Measurements from ENCODE around the gene QSOX2.

QSOX2 gene

DNA sequence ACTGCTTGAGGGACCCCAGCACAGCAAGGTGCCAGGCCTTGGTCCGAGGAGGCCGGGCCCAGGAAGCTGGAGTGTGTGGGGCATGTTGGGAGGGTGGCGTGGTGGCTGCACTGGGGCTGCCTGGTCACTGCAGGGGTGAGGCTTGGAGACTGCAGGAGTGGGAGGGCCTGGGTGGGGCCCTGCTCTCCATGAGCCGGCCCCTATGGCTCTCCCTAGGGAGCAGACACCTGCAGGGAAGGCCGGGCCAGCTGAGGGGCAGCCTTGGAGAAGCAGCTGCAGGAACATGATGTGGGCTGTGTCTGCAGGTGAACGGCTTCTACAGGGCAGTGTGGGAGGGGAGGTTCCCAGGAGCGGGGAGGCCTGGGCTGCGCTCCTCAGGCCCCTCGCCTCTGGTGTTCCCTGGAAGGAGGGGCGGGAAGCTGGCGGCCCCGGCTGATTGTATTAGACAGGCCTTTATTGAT, 85.2 kb downstream of the QSOX2 start:
- Histone ChIP-seq H3K4me3 (ENCODE audit: low read depth, low read length) (no peak overlapping the region), H3K27me3 (ENCODE audit: insufficient read depth, low read depth, severe bottlenecking) (no peaks in the 10 kb centered on the region), H3K36me3 (no peaks in the 10 kb centered on the region), H3K9me3 (ENCODE audit: severe bottlenecking) (no peaks in the 10 kb centered on the region), H3K27ac (peak overlapping the region; percentile 86)
- peak; percentile 86 for DNase-seq
- TF ChIP-seq, protein P1, sequence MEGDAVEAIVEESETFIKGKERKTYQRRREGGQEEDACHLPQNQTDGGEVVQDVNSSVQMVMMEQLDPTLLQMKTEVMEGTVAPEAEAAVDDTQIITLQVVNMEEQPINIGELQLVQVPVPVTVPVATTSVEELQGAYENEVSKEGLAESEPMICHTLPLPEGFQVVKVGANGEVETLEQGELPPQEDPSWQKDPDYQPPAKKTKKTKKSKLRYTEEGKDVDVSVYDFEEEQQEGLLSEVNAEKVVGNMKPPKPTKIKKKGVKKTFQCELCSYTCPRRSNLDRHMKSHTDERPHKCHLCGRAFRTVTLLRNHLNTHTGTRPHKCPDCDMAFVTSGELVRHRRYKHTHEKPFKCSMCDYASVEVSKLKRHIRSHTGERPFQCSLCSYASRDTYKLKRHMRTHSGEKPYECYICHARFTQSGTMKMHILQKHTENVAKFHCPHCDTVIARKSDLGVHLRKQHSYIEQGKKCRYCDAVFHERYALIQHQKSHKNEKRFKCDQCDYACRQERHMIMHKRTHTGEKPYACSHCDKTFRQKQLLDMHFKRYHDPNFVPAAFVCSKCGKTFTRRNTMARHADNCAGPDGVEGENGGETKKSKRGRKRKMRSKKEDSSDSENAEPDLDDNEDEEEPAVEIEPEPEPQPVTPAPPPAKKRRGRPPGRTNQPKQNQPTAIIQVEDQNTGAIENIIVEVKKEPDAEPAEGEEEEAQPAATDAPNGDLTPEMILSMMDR (IDR thresholded peaks at IDR 0.05; ENCODE audit: low read depth, low read length), result no peak

DNA sequence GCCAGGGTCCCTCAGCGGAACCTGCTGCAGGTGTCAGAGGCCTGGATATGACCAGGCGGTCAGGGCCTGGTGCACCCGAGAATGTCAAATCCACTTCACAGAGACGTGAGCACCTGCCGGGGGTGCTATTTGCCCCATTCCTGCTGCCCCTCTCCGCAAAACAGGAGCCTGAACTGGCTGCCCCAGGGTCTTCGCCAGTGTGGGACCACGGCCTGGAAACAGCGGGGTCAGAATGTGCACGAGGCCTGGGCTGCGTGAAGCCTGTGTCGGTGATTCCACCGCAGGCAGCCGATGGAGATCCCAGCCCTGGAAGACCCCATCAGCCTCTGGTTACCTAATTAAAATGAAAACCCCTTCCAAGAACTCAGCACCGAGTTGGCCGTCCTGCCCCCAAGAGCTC, 85.8 kb downstream of the QSOX2 start:
- TF ChIP-seq, protein P1 (IDR thresholded peaks at IDR 0.05; ENCODE audit: low read depth, low read length), result no peak
- Histone ChIP-seq H3K9me3 (ENCODE audit: severe bottlenecking) (no peaks in the 10 kb centered on the region), H3K27ac (peak overlapping the region; percentile 86), H3K4me3 (ENCODE audit: low read depth, low read length) (no peak overlapping the region), H3K27me3 (ENCODE audit: insufficient read depth, low read depth, severe bottlenecking) (no peaks in the 10 kb centered on the region), H3K36me3 (no peaks in the 10 kb centered on the region)
- no peak for DNase-seq

DNA sequence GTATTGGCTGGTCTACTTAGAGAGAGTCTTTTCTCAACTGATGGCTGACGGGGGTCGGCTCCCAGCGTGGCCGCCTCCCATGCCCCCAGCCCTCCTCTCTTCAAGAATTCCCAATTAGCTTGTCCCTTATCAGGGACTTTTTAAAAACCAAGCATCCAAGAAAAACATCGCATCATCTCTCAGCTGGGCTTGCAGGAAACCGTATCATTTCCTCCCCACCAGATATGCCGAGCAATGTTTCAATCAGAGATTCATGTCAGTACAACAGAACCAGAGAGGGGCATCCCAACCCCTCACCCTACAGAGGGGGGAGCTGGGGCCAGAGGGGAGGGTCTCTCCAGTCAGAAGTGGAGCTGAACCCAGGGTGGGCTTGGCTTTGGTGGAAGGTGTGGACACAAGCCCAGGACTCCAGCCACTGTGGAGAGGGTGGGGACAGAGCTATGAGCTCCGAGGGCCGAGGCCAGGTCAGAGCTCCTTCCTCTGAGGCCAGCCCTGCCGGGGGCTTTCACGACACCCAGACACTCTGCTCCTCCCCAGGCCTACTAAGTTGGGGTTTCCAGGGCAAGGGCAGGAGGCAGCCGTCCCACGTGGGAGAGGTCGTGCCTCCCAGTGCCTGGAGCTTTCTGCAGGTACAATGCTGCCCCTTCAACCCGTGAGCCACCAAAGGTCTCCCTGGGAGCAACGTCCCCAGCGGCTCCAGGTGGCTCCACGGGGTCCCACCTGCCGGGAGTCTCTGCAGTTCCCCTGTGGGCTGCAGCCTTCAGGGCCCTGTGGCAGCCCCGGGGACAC, 87.9 kb downstream of the QSOX2 start:
- Histone ChIP-seq H3K27ac (peak overlapping the region; percentile 59), H3K27me3 (ENCODE audit: insufficient read depth, low read depth, severe bottlenecking) (no peaks in the 10 kb centered on the region), H3K4me3 (ENCODE audit: low read depth, low read length) (no peak overlapping the region), H3K9me3 (ENCODE audit: severe bottlenecking) (no peaks in the 10 kb centered on the region), H3K36me3 (no peaks in the 10 kb centered on the region)
- TF ChIP-seq, protein P1 (IDR thresholded peaks at IDR 0.05; ENCODE audit: low read depth, low read length), result no peak
- DNase-seq, result no peak

Measured in WERI-Rb-1 (cell line).